Stimulated activated CD4-positive, alpha-beta T cell treated with anti-CD3 and anti-CD28 coated beads, TNF-alpha, amount 100 ng/mL, for 1 hour (primary cell): ENCODE measurements around the gene ACY1.

Experiments used
- DNase-seq, 3 donors: peaks; one replicate each; pipeline ENCODE4 v3.0.0-alpha.2; 2020; ENCODE audit warnings: low read depth in 3 of 3, low spot score in 1 of 3

The ACY1 gene

GRCh38 chr3:51945926-51946705, 37.2 kb upstream of the ACY1 start:
- no peak for DNase-seq

GRCh38 chr3:51946796-51947195, 36.5 kb upstream of the ACY1 start:
- no peak for DNase-seq

GRCh38 chr3:51947215-51947900, 36.0 kb upstream of the ACY1 start:
- no peak for DNase-seq

DNA sequence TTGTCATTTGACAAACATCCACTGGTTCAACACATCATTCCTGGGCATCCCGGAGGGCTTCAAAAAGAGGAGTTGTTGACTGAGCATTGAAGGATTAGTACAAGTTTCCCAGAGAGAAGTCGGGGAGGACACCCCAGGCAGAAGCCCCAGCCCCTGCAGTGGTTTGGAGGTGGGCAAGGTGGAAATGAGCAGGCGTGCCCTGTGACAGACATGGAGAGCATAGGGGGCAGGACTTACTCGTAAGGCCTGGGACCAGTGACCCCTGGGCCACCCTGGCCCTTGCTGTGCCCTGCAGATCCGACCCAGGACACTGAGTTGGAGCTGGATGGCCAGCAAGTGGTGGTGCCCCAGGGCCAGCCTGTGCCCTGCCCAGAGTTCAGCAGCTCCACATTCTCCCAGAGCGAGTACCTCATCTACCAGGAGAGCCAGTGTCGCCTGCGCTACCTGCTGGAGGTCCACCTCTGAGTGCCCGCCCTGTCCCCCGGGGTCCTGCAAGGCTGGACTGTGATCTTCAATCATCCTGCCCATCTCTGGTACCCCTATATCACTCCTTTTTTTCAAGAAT, 35.2 kb upstream of the ACY1 start:
- no peak for DNase-seq

DNA sequence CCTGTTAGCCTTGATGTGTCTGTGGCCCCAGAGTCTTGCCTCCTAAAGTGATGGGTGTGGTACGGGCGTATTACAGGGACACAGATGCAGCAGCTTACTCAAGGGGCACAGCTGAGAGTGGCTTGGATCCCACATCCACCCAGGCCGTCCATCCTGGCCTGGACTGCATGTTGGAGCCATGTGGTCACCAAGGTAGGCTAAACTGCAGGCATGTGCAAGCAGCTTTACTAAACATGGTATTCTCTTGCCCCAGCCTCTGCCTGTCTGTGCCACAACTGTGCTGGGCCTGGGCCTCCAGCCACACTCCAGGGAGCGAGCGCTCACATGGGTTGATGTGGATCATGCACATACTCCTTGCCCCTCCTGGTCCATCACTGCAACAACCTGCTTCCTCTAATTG, 34.2 kb upstream of the ACY1 start:
- no peak for DNase-seq

- no peak for DNase-seq
Observed at GRCh38 chr3:51950899-51951298, 32.4 kb upstream of the ACY1 start.

- no peak for DNase-seq
Observed at GRCh38 chr3:51953445-51953844, 29.9 kb upstream of the ACY1 start.

DNA sequence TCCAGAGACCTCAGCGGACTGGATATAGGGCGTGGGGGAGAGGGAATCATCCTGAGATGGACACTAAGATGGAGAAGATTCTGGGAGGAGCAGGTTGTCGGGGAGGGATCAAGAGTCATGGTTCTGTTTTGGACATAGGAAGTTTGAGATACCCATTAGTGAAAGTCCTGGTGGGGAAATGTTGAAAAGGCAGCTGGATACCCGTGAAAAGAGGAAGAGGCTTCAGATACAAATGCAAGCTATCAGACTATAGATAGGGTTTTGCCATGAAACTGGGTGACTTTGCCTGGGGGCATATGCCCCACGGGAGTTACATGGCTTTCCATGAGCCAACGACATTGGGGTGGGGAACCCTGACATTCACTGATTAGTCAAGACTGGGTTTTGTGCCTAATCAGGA, 29.2 kb upstream of the ACY1 start:
- DNase-seq: no peak

DNA sequence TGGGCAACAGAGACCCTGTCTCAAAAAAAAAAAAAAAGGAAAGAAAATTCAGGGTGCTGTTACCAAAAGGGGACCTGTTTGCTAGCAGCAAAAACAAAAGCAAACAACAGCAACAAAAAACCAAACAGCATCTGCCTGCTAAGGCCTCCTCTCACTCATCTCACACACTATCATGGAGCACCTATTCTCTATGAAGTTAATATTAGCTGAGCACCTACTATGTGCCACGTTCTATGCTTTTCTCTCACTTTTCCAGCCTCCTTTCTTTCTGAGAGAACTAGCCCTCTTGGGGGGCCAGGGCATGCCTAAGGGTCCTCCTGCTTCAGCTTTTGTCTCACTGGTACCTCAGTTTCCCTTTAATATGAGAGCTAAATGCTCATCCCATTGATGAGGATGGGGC, 28.6 kb upstream of the ACY1 start:
- DNase-seq: no peak

GRCh38 chr3:51955175-51955892, 28.0 kb upstream of the ACY1 start, which contains the start of gene GPR62:
Gene GPR62, plus strand, starts transcription at chr3:51955381. Its CDS starts 272 bp downstream, at chr3:51955653.
- no peak for DNase-seq

GRCh38 chr3:51955893-51956770, 27.2 kb upstream of the ACY1 start:
- DNase-seq: peak in 1 of 3 donors; percentile 16

- DNase-seq: no peak
Observed at GRCh38 chr3:51957520-51958205, 25.7 kb upstream of the ACY1 start.

DNA sequence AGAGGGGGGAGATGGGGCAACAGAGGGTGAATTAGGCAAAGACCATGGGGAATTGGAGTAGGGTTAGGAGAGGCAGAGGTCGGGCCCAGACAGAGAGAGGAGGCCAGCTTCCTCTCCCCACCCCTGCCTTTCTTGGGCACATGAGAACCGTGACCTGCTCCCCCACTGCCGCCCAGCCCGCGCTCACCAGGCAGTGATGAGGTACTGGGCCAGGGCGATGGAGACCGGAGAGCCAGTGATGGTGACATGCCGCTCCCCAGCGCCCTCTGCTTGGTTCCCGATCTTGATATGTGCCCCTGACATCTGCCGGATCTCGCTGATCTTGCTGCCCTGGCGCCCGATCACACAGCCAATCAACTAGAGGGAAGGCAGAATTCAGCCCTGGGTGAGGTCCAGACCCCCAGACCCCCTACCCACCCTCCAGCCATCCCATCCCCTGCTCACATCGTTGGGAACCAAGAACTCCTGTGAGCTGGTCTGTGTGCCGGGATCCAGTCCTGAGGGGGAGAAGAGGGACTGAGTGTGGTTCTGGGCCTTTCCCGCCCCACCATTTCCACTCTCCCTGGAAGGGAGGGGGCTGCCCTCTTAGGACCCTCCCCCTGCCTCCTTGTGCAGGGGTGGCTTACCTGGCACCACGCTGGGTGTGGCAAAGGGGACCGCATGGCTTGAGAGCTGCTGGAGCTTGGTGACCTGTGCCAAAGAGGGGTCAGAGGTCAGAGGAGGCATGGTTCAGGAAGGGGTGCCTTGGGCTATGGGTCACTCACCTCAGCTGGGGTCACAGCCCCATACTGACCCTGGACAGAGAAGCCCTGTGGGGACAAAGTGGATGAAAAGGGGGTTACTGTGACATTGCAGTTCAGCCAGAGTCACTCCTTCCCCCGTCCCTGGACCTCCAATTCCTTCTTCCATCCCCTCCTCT, 24.5 kb upstream of the ACY1 start:
- DNase-seq: no peak

DNA sequence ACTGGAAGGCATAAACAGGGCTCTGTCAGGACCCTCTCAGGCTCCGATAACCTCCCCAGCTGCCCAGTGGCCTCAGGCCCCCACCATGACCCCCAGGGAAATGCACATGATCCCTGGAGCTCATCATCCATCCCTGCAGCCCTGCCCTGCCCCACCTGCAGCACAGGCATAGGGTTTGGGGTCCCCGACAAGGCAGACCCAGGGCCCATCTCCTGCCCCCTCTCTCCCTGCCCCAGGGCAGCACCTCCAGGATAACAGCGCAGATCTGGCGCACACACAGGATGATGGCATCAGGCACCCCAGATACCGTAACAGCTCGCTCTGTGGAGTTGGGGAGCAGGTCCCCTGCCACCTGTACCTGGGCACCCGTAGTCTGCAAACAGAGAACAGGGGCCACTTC, 23.7 kb upstream of the ACY1 start:
- DNase-seq: no peak

GRCh38 chr3:51960386-51960785, 22.9 kb upstream of the ACY1 start:
- no peak for DNase-seq

DNA sequence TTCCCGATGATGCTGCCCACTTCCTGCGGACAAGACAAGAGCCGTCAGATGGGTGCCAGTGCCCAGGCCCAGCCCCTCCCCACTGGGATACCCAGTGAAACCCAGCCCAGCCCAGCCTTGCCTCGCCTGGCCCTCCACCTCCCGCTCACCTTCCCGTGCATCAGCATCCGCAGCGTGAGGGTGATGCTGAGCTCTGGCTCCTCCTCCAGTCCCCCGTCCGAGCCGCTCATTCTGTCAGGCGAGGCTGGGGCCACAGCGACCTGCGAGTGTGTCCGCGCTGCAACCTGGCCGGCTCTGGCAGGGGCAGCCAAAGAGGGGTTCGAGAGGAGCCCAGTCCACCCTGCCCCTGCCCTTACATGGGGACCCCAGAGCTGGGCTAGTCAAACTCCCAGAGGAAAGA, 22.3 kb upstream of the ACY1 start:
- DNase-seq: no peak

DNA sequence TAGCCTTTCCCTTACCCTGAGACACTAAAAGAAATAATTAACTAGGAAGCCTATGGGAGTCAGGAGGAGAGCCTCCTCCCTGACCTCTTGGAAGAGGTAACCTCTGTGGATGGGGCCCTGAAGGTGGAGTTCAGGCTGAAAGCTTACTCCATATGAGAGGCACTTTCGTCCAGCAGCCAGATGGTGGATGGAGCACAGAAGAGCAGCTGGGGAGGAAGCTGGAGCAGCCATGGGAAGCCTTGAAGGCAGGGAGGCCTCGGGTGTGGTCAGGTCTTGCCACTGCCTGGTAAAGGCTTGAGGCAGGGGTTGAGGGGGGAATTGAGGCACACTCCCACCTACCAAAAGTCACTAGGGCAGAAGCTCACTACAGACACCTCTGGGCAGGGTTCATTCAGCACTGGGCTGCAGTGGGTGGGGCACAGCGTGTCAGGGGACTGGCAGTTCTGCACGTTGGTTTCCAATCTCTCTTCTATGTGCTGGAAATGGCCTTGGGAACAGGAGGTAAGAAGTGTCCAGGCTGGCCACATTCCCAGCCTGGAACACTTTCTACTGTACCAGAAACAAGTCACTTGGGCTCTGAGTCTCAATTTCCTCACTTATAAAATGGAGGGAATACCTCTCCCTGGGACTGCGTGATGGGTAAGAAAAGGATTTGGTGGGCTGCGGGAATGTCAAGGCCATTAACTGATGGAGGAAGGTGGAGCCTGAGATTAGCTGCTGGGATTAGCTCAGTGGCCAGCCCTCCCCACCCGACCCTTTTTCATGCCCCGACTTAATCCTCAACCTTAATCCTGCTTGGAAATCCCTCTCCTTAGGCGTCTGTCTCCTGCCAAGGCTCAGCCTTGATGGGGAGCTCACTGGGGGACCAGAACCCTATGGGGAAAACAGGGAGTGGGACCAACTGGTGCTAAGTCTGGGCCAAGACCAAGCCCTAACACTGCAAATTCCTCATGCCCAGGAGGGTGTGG, 21.4 kb upstream of the ACY1 start:
- DNase-seq: no peak
